HK-2 (cell line): ENCODE measurements around the gene NPPB.

ENCODE experiments used
- DNase-seq: peaks from one replicate; pipeline ENCODE4 v3.0.0-alpha.2; 2018; ENCODE audit not compliant: unreplicated experiment

The NPPB gene

GRCh38 chr1:11857164-11857851, 1.4 kb downstream of the NPPB start:
- no peak for DNase-seq

- DNase-seq, result no peak
Measured at GRCh38 chr1:11856698-11857097, 2.0 kb downstream of the NPPB start.

- DNase-seq, result no peak
Measured at GRCh38 chr1:11855430-11855829, 3.3 kb downstream of the NPPB start.

GRCh38 chr1:11854519-11854918, 4.2 kb downstream of the NPPB start:
- DNase-seq, result no peak

- no peak for DNase-seq
Measured at GRCh38 chr1:11851180-11851579, 7.6 kb downstream of the NPPB start.

GRCh38 chr1:11850156-11850555, 8.6 kb downstream of the NPPB start:
- no peak for DNase-seq

GRCh38 chr1:11848373-11848700, 10.4 kb downstream of the NPPB start:
- DNase-seq, result no peak

- DNase-seq, result no peak
Measured at GRCh38 chr1:11847667-11848372, 10.9 kb downstream of the NPPB start, which contains the start of gene NPPA. NPPA (minus strand) TSS chr1:11847783; CDS start chr1:11847684, 99 bp downstream.

GRCh38 chr1:11845641-11846335, 13.0 kb downstream of the NPPB start:
- DNase-seq, result no peak

- no peak for DNase-seq
Measured at GRCh38 chr1:11842154-11843041, 16.3 kb downstream of the NPPB start.

- no peak for DNase-seq
Measured at GRCh38 chr1:11841245-11842153, 17.2 kb downstream of the NPPB start.

- DNase-seq, result no peak
Measured at GRCh38 chr1:11839727-11840705, 18.7 kb downstream of the NPPB start.

GRCh38 chr1:11838349-11839272, 20.1 kb downstream of the NPPB start:
- DNase-seq, result peak; percentile 66

- DNase-seq, result no peak
Measured at GRCh38 chr1:11837767-11838348, 20.9 kb downstream of the NPPB start.

- DNase-seq, result no peak
Measured at GRCh38 chr1:11836955-11837766, 21.6 kb downstream of the NPPB start.

GRCh38 chr1:11835441-11836225, 23.1 kb downstream of the NPPB start:
- DNase-seq, result no peak
